Measurements from ENCODE around the gene TMCC3. TPM values are rescaled to one million over a fixed set of nuclear protein-coding genes. Genes with fewer than 3 reads are reported as not detected.

Gene TMCC3
- total RNA-seq, 4 donors from 2014 or later = 9.2 to 39.6 (median 12.4) TPM

- ATAC-seq (ENCODE audit: low FRiP score) (no peak), DNase-seq (ENCODE audit: low spot score) (no peak)
- TF ChIP-seq CTCF (IDR thresholded peaks at IDR 0.05) = no peak
Observed at GRCh38 chr12:94623161-94623920, 27.0 kb downstream of the TMCC3 start.

DNA sequence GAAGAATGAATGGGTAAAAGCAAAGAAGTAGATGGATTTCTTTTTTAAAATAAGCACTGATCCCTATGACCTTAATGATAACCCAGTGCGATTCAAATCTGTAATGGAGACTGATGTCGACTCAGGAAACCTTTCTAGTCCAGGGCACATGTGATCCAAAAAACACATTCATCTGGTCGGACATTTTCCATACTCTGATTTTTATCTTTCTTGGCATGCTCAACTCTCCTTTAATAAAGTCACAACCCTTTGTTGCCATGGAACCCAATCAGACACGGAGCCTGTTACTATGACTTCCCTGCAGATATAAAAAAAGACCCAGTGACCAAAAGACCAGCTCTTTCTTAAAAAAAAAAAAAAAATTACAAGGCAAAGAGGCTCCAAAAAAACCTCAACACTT, 27.9 kb downstream of the TMCC3 start:
- TF ChIP-seq CTCF (IDR thresholded peaks at IDR 0.05) = no peak
- ATAC-seq (ENCODE audit: low FRiP score) = no peak
- DNase-seq (ENCODE audit: low spot score) = no peak

- ATAC-seq (ENCODE audit: low FRiP score) (peak; percentile 91), DNase-seq (ENCODE audit: low spot score) (no peak)
- TF ChIP-seq CTCF (IDR thresholded peaks at IDR 0.05) = no peak
Observed at GRCh38 chr12:94621662-94622359, 28.5 kb downstream of the TMCC3 start.

DNA sequence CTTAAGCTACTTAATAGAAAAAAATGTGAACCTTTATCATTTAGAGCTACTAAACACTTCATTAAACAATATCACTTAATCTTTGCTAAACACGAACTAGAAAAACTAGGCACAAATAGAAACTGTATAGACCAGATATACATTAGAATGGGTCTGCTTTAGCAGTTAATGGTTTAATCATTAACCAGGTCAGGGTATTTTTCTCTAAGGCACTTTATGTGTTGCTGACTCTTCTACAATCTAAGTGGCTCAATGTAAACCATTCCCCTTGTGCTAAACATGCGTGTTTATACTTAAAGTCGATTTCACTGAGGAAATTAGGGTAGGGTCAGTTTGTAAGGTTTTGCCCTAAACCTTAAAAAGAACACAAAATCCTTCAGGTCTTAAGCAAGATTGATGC, 29.7 kb downstream of the TMCC3 start:
- DNase-seq (ENCODE audit: low spot score) = no peak
- ATAC-seq (ENCODE audit: low FRiP score) = no peak
- no peak for TF ChIP-seq CTCF (IDR thresholded peaks at IDR 0.05)

GRCh38 chr12:94618995-94619695, 31.2 kb downstream of the TMCC3 start:
- no peak for TF ChIP-seq CTCF (IDR thresholded peaks at IDR 0.05)

GRCh38 chr12:94617101-94617500, 33.3 kb downstream of the TMCC3 start:
- TF ChIP-seq CTCF (IDR thresholded peaks at IDR 0.05) = no peak
- ATAC-seq (ENCODE audit: low FRiP score) (no peak), DNase-seq (ENCODE audit: low spot score) (no peak)

More at GRCh38 chr12:94618995-94619695, 31.2 kb downstream of the TMCC3 start:
- ATAC-seq (ENCODE audit: low FRiP score) (no peak), DNase-seq (ENCODE audit: low spot score) (no peak)
